Astrocyte of the spinal cord (primary cell): ENCODE measurements around the gene PKIG.
A peak's percentile ranks its signal among the peaks of the same experiment; 100 is the strongest.

ENCODE experiments used
- DNase-seq: peaks from one replicate; pipeline ENCODE4 v3.0.0; 2011; ENCODE audit warnings: low read depth, low spot score
- H3K4me3 ChIP-seq: 2 replicates; pipeline ENCODE4 v1.5.1; 2011; ENCODE audit warnings: low read depth, mild to moderate bottlenecking, low read length, moderate library complexity
- CTCF ChIP-seq: IDR thresholded peaks from 2 replicates; pipeline ENCODE4 v1.5.1; 2012; ENCODE audit warnings: low read depth, mild to moderate bottlenecking, low read length, inconsistent platforms
- in situ Hi-C: cut with HindIII; loops from 2 replicates; pipeline ENCODE4 v1.10.0; 2017; ENCODE audit warnings: low sequenced_read_pairs

Gene PKIG

GRCh38 chr20:44582311-44583025 lies at the start of gene PKIG:
PKIG (plus strand) TSS chr20:44582579; CDS start chr20:44614557, 31,978 bp downstream.
- TF ChIP-seq CTCF = no peak
- DNase-seq = peak; percentile 80
- in situ Hi-C loops = no loop called here
- H3K4me3 ChIP-seq = peak within 1 kb of the TSS; percentile 27

- TF ChIP-seq CTCF = no peak
- DNase-seq = no peak
- in situ Hi-C loops = no loop called here
- no peak overlapping the region for H3K4me3 ChIP-seq
These were observed 49.4 kb upstream of the PKIG start for GRCh38 chr20:44532981-44533331.

- no peak overlapping the region for H3K4me3 ChIP-seq
- in situ Hi-C loops = no loop called here
- DNase-seq = no peak
- TF ChIP-seq CTCF = no peak
These were observed 48.5 kb upstream of the PKIG start for GRCh38 chr20:44533928-44534327.

GRCh38 chr20:44536175-44536574 lies 46.2 kb upstream of the PKIG start:
- TF ChIP-seq CTCF = no peak
- no peak overlapping the region for H3K4me3 ChIP-seq
- in situ Hi-C loops = no loop called here
- no peak for DNase-seq

GRCh38 chr20:44537993-44538392 lies 44.4 kb upstream of the PKIG start:
- in situ Hi-C loops = no loop called here
- H3K4me3 ChIP-seq = no peak overlapping the region
- no peak for DNase-seq
- peak; percentile 22 for TF ChIP-seq CTCF

GRCh38 chr20:44540834-44541233 lies 41.5 kb upstream of the PKIG start:
- in situ Hi-C loops = no loop called here
- no peak overlapping the region for H3K4me3 ChIP-seq
- no peak for TF ChIP-seq CTCF
- peak; percentile 44 for DNase-seq

- in situ Hi-C loops = no loop called here
These were observed 40.4 kb upstream of the PKIG start for GRCh38 chr20:44541992-44542391.

More at GRCh38 chr20:44541992-44542391, 40.4 kb upstream of the PKIG start:
- no peak for TF ChIP-seq CTCF
- H3K4me3 ChIP-seq = no peak overlapping the region
- no peak for DNase-seq
